Upper lobe of left lung (tissue), 4 donors: Measurements from ENCODE around the gene MCM7.

ENCODE experiments used
- CTCF ChIP-seq, 6 experiments: fragments of 450-650 bp in 4 of 6; fragments of 200-600 bp in 2 of 6; sonication (generic) in 2 of 6; IDR thresholded peaks; one replicate each; pipeline ENCODE4 v1.5.1; 2016 to 2019; ENCODE audit warnings: antibody characterized with exemption in 6 of 6
- EP300 ChIP-seq, 4 donors: sonication (generic); formaldehyde crosslinking; IDR thresholded peaks; one replicate each; pipeline ENCODE4 v1.5.1; 2017; ENCODE audit warnings: antibody characterized with exemption in 4 of 4, control low read depth in 2 of 4
- POLR2A ChIP-seq, 4 donors: fragments of 450-650 bp; IDR thresholded peaks; one replicate each; pipeline ENCODE4 v1.5.1; 2016 to 2017; ENCODE audit warnings: antibody characterized with exemption in 4 of 4, mild to moderate bottlenecking in 2 of 4

GRCh38 chr7:100087055-100087750 lies 14.0 kb downstream of the MCM7 start:
- TF ChIP-seq EP300 (IDR thresholded peaks at IDR 0.05) (no peak), CTCF (IDR thresholded peaks at IDR 0.05) (no peak), POLR2A (IDR thresholded peaks at IDR 0.05) (no peak)
